SK-N-MC (cell line): ENCODE results near the gene RPP14.

Source experiments
- EZH2 ChIP-seq: fragments of 200-600 bp; sonication (generic); IDR thresholded peaks from one replicate; pipeline ENCODE4 v1.6.1; 2017; ENCODE audit warnings: antibody characterized with exemption
- FOXP2 ChIP-seq: optimal IDR thresholded peaks from 2 replicates; pipeline ENCODE3; 2011; ENCODE audit warnings: mild to moderate bottlenecking, moderate library complexity; ENCODE audit not compliant: insufficient read depth; ENCODE audit errors: extremely low read length, control extremely low read depth
- POLR2AphosphoS5 ChIP-seq: IDR thresholded peaks from 2 replicates; pipeline ENCODE4 v1.6.1; 2012; ENCODE audit warnings: mild to moderate bottlenecking, low read depth, low read length, borderline replicate concordance

- TF ChIP-seq POLR2AphosphoS5 (no peak), EZH2 (no peak), FOXP2 (no peak)
Observed at GRCh38 chr3:58352626-58353025, 46.6 kb downstream of the RPP14 start.
